GM20431 (cell line): Measurements from ENCODE around the gene CRYBA1.
"Not testable (repeated sequence)": the region's sequence is repeated elsewhere in the genome, so short reads cannot be mapped to it uniquely, and the experiment has no call there.

ENCODE experiments used
- in situ Hi-C: fragments of 300-500 bp; cut with MseI, MboI; formaldehyde crosslinking; loops from one replicate; pipeline ENCODE4 v1.15.0; 2020; ENCODE audit warnings: low sequenced_read_pairs; ENCODE audit not compliant: unreplicated experiment

Gene CRYBA1

GRCh38 chr17:29271980-29272379, 25.3 kb downstream of the CRYBA1 start:
- in situ Hi-C loops, result not testable (repeated sequence)

GRCh38 chr17:29273924-29274323, 27.3 kb downstream of the CRYBA1 start:
- in situ Hi-C loops, result no loop called here

DNA sequence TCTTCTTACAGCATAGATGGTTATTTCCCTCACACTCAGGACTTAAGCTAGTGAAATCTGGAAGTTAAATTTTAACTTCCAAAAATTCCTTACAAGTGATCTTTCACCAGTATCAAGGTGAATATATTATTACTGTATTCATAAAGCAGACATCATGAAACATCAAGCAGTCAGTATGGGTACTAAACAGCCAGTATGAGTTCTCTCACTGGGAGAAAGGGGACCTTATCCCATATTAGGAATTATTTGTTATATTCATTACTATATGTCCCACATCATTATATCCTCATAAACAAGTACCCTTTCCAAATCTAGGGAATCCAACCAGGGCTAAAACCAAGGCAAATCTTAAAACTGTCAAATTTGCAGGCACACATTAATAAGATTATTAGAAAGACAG, 32.0 kb downstream of the CRYBA1 start:
- in situ Hi-C loops, result no loop called here

GRCh38 chr17:29279397-29280070, 32.9 kb downstream of the CRYBA1 start:
- in situ Hi-C loops, result no loop called here

GRCh38 chr17:29283496-29283895, 36.8 kb downstream of the CRYBA1 start:
- in situ Hi-C loops, result no loop called here

GRCh38 chr17:29283961-29284360, 37.3 kb downstream of the CRYBA1 start:
- in situ Hi-C loops, result no loop called here

- in situ Hi-C loops, result no loop called here
Measured at GRCh38 chr17:29289852-29290251, 43.2 kb downstream of the CRYBA1 start.

DNA sequence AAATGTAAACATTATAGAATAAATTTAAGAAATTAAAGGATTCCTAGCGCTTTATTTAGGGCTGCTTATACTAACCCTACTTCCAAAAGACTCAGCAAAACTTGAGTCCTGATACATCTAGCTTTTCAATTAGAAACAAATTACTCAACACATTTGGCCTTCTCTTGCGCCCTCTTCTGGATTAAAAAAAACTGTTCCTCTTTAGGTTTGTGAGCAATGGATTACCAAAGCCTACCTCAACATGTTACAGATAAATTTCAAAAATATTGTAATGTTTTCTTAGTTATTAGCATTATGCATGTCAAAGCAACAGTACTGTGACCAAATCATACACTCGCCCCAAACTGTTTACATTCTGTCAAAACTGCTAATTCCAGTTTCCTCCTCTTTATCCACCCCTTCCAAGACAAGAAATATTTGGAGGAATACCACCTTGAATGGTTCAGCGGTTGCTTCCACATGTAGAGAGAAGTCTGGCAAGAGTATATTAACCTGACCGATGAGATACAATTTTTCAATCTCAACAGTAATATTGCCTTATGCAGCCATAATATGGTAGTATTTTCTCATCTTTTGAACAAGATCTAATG, 44.6 kb downstream of the CRYBA1 start:
- in situ Hi-C loops, result no loop called here

GRCh38 chr17:29292071-29292991, 45.7 kb downstream of the CRYBA1 start:
- in situ Hi-C loops, result no loop called here

DNA sequence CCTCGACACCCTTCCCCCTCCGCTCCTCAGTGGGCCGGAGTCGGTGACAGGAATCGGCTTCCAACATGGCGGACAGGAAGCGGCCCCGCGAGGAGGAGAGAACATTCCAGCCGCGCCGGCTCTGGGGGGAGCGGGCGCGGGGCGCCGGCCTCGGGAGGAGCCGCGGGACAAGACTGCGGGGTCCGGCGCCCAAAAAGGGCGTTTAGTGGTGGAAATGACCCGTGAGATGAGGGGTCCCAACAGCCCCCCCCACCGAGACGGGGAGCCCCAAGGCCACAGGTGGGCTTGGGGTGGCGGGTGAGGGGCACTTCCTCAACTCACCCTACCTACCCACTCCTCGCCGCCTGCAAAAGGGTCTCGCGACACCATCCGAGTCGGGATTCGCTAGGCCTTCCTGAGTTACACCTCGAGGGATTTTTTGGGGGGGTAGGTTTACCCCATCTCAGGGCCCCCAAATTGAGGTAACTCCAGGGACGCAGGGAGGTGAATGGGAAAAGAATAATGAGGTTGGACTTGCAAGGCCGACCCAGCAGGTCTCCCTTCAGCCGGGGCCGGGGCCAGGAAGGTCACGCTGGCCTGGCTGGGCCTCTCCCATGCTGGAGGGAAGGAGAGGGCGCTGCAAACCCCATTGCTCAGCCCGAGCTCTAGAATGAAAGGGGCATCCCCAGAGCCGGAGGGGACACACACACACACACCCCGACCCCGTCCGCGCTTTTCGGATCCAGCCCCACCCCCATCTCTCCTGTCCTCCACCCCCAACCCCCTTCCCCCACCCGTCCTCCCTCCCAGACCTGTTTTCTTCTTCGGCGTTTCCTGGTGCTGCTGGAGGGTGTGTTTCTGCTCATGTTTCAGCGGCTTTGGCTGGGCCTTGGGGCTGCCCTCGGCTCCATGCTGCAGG, 46.6 kb downstream of the CRYBA1 start:
- in situ Hi-C loops, result no loop called here

GRCh38 chr17:29293890-29294579, 47.4 kb downstream of the CRYBA1 start, which contains the start of gene NUFIP2:
Gene NUFIP2, minus strand, starts transcription at chr17:29294148. Its CDS starts 89 bp downstream, at chr17:29294059.
- in situ Hi-C loops, result no loop called here

DNA sequence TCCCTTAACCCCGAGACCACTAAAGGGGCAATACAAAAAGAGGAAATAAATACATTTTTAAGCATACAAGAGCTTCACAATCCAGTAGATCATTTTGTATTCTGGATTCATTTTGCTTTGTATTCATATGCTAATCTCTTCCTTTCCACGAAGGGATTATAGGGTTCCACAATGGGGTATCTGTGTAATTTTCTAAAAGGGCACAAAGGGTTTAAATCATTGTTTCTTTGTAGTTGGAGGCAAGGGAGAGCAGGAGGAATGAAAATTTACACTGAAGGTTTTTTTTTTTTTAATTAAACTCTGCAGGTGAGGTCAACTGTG, 47.9 kb downstream of the CRYBA1 start:
- in situ Hi-C loops, result no loop called here

DNA sequence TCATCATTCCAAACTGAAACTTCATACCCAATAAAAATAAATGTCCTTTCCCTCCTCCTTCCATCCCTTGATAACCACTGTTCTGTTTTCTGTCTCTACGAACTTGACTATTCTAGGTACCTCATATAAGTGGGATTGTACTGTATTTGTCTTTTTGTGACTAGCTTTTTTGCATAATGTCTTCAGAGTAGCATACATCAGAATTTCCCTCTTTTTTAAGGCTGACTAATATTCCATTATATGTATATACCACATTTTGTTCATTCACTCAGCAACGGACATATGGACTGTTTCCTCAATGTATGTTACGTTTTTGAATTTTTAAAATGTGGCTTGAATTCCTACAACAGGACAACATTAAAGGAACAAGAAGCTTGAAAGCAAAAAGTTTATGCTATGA, 48.8 kb downstream of the CRYBA1 start:
- in situ Hi-C loops, result no loop called here

DNA sequence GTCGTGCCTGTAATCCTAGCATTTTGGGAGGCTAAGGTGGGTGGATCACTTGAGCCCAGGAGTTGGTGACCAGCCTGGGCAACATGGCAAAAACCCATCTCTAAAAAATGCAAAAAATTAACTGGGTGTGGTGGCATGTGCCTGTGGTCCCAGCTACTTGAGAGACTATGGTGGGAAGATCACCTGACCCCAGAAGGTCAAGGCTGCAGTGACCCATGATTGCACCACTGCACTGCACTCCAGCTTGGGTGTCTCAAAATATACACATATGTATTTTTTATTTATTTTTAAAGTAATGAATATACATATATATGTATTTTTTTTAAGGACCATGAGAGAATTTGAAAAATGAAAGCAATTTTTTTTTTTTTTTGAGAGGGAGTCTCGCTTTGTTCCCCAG, 52.4 kb downstream of the CRYBA1 start:
- in situ Hi-C loops, result no loop called here

GRCh38 chr17:29303386-29303785, 56.7 kb downstream of the CRYBA1 start:
- in situ Hi-C loops, result no loop called here
